H1 (cell line): ENCODE data around the gene CXXC4.

Experiments used
- JUN ChIP-seq: IDR thresholded peaks from 2 replicates; pipeline ENCODE4 v1.6.1; 2011; ENCODE audit warnings: low read depth, mild to moderate bottlenecking, improper control_type of control experiment, low read length
- KDM1A ChIP-seq: fragments of 200-600, 300-600 bp; sonication (generic); IDR thresholded peaks from 2 replicates; pipeline ENCODE4 v1.7.1; 2016; ENCODE audit warnings: mild to moderate bottlenecking, low read length, borderline replicate concordance
- RNF2 ChIP-seq: fragments of 200-900, 300-1000 bp; sonication (generic); IDR thresholded peaks from 2 replicates; pipeline ENCODE4 v1.7.1; 2016; ENCODE audit warnings: borderline replicate concordance, low read depth, mild to moderate bottlenecking, antibody characterized with exemption, low read length; ENCODE audit not compliant: poor library complexity, severe bottlenecking; ENCODE audit errors: missing control alignments
- TAF1 ChIP-seq: IDR thresholded peaks from 2 replicates; pipeline ENCODE4 v1.6.1; 2011; ENCODE audit warnings: mild to moderate bottlenecking, low read depth, low read length
- TEAD4 ChIP-seq: IDR thresholded peaks from 2 replicates; pipeline ENCODE4 v1.6.1; 2012; ENCODE audit warnings: low read depth, low read length, inconsistent platforms, mixed read lengths
- USF2 ChIP-seq: IDR thresholded peaks from 2 replicates; pipeline ENCODE4 v1.6.1; 2011; ENCODE audit warnings: low read length, improper control_type of control experiment
- TF ChIP-seq, protein P1 (sequence below), 3 experiments: IDR thresholded peaks; 1 replicate in 2 of 3; 2 replicates in 1 of 3; pipeline versions ENCODE4 v1.5.1 to v1.6.1; 2011; ENCODE audit warnings: low read length in 3 of 3, mild to moderate bottlenecking in 3 of 3, inconsistent platforms in 2 of 3, low read depth in 1 of 3, moderate library complexity in 1 of 3; ENCODE audit not compliant: insufficient read depth in 1 of 3; ENCODE audit errors: control extremely low read depth in 1 of 3

DNA sequence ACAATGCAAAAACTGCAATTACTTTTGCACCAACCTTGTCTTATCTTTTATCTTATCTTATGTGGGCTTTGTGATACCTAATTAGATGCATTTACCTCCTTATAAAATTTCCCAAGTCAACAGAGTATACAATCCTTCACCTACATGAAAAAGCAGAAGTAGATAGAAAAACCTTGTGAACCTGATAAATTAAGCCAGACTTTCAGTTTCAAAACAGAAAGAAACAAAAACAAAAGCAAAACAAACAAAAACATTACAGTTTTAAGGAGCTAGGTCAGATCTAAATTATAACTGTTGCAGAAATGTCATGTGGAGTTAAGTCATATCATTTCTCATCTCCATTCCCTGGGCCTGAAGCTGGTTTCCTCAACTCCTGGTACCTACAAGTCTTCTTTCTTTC is 24.9 kb upstream of the CXXC4 start:
- TF ChIP-seq USF2, result no peak
- TF ChIP-seq, protein P1, sequence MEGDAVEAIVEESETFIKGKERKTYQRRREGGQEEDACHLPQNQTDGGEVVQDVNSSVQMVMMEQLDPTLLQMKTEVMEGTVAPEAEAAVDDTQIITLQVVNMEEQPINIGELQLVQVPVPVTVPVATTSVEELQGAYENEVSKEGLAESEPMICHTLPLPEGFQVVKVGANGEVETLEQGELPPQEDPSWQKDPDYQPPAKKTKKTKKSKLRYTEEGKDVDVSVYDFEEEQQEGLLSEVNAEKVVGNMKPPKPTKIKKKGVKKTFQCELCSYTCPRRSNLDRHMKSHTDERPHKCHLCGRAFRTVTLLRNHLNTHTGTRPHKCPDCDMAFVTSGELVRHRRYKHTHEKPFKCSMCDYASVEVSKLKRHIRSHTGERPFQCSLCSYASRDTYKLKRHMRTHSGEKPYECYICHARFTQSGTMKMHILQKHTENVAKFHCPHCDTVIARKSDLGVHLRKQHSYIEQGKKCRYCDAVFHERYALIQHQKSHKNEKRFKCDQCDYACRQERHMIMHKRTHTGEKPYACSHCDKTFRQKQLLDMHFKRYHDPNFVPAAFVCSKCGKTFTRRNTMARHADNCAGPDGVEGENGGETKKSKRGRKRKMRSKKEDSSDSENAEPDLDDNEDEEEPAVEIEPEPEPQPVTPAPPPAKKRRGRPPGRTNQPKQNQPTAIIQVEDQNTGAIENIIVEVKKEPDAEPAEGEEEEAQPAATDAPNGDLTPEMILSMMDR (IDR thresholded peaks at IDR 0.05; ENCODE audit: control extremely low read depth in 1 of 3, insufficient read depth in 1 of 3, low read depth in 1 of 3, low read length in 3 of 3), result no peak
- no peak for TF ChIP-seq RNF2
- TF ChIP-seq TAF1, result no peak
- no peak for TF ChIP-seq TEAD4
- no peak for TF ChIP-seq KDM1A
- no peak for TF ChIP-seq JUN
